Stimulated activated CD8-positive, alpha-beta memory T cell treated with anti-CD3 and anti-CD28 coated beads, Interleukin-12 subunit alpha, Interleukin-12 subunit beta, amount 100 ng/mL, for 1 hour (primary cell): ENCODE results near the gene UPK3BL1.
"Not testable (repeated sequence)": the region's sequence is repeated elsewhere in the genome, so short reads cannot be mapped to it uniquely, and the experiment has no call there.

Experiments used
- DNase-seq: peaks from one replicate; pipeline ENCODE4 v3.0.0-alpha.2; 2020; ENCODE audit warnings: low read depth

UPK3BL1 gene, protein sequence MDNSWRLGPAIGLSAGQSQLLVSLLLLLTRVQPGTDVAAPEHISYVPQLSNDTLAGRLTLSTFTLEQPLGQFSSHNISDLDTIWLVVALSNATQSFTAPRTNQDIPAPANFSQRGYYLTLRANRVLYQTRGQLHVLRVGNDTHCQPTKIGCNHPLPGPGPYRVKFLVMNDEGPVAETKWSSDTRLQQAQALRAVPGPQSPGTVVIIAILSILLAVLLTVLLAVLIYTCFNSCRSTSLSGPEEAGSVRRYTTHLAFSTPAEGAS

DNA sequence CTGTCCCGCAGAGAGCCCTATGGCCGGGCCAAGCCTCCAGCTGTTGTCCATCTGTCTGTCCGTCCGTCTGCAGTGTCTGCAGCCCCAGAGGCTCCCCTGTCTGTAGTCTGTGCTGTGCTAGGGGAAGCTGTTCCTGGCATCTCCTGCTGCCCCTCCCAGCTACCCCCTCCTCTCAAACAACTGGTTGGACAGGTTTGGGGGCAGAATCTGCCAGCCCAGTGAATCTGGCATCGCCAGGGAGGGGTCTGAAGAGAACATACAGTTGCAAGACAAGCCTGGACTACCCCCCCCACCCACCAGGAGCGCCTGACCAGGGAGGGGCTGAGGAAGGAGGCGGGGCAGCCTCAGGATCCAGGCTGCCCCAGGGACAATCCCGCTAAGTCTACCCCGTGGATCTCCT, at the start of gene UPK3BL1:
Gene UPK3BL1, minus strand, starts transcription at position 101 of the 400 bp plus-strand sequence. Its CDS starts 50 bp downstream, at position 51.
- DNase-seq, result not testable (repeated sequence)

DNA sequence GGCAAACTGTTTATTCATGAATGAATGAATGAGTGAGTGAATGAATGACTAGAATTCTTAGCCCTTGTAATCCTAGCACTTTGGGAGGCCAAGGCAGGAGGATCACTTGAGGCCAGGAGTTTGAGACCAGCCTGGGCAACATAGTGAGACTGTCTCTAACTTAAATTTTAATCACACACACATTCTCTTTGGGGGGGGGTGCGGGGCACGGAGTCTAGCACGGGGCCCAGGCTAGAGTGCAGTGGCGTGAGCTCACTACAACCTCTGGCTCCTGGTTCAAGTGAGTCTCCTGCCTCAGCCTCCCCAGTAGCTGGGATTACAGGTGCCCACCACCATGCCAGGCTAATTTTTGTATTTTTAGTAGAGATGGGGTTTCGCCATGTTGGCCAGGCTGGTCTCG, 48.0 kb upstream of the UPK3BL1 start:
- not testable (repeated sequence) for DNase-seq

DNA sequence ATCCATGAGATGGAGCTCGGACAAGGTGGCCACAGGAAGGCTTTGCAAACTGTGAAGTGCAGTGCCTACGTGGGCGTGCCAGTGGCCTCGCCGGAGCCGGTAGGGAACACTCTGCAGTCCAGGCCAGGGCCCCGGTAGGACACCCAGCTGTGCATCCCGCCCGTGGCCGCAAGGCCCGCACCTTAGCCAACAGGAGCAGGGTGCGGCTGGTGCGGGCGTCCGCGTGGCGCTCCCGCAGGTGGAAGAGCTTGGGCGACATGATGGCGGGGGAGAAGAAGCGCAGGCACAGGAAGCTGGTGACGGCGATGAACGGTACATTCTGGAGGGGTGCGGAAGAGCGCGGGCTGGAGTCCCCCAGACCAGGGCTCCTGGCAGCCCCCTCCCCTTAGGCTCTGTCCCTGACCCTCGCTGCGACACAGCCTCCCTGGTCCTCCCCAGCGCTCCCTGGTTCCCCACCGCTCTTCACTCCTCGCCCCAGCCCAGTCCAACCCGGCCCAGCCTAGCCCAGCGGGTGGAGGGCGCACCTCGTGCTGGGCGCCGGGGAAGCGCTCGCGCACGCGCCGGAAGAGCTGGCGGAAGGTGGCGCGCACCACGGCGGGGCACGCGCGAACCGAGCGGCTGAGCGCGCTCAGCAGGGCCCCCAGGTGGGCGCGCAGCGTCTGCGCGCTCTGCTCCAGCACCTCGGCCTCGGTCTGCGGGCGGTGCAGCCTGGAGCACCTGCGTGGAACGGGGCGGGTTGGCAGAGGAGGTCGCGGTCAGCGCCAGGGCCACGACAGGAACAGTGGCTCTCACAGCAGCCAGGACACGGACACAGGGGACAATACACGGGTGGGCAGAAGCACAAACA, 47.1 kb upstream of the UPK3BL1 start:
- DNase-seq, result not testable (repeated sequence)

DNA sequence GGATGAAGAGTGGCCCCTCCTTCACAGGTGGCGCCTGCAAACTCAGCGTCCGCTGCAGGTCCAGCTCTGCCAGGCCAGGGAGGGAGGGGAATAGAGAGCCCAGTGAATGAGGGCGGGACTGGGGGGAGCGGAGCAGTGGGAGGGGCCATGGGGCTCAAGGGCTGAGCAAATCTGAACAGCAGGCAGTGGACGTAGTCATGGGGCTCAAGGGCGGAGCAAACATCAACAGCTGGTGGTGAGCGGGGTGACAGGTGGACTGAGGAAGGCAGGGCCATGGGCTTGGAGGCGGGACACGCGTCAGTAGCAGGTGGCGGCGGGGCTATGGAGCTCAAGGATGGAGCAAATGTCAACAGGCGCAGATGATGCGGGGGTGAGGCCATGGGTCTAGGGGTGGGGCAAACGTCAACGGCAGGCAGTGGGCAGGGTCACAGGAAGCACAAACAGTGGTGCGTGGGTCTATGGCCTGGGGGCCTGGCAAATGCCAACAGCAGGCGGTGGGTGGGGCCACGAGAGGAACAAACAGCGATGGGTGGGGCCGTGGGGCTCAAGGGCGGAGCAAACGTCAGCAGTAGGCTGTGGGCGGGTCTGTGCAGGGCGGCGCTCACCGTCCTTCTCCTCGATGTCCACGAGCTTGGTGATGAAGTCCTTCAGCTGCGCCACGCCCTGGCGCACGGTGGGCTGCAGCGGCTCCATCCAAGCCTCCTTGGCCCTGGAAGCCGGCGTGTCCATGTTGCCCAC, 45.9 kb upstream of the UPK3BL1 start:
- DNase-seq, result not testable (repeated sequence)

DNA sequence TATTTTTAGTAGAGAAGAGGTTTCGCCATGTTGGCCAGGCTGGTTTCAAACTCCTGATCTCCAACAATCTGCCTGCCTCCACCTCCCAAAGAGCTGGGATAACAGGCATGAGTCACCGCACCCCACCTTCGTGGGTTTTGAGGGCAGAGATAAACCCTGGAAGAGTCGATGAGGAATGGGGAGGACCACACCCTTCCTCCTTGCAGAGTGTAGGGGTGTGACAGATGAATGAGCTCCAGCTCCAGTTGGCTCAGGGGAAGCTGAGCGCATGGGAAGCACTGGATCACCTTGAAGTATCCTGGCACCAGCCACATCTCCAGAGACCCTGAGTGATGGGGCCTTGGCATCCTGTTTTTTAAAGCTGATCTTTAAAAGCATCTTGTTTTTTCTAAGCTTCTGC, 40.0 kb upstream of the UPK3BL1 start:
- DNase-seq, result not testable (repeated sequence)

DNA sequence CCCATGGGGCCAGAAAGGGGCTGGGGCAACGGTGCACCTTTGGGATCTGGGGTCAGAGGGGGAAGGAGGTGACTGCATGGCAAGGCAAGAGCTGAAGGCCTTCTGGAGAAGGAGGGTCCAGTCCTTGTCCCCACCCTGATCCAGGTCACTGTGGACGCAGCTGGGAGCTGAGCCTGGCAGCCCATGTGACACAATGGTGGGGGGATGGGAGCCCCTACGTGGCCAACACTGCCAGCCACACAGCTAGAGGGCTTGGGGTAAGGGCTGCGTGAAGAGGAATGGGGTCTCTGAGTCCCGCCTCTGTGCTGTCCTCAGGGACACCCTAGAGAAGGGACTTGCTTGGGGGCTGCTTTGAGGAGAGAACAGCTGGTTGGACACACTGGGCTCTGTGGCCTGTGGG, 38.2 kb upstream of the UPK3BL1 start:
- DNase-seq, result not testable (repeated sequence)

DNA sequence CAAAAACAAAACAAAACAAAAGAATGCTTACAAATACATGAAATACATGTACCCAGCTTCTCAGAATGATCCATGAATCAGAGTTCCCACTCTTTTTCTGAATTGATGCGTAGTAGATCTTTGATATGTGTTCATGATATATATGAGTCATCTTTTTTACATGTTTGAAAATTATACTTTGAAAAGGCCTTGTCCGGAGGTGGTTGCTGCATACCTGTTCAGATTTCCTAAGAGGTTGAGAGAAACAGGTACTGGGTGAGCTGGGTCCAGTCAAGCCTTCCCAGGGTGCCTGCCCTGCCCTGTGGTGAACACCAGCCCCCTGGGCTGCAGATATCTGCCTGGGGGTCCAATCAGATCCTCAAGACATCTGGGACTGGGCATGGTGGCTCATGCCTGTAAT, 33.0 kb upstream of the UPK3BL1 start:
- DNase-seq, result not testable (repeated sequence)

DNA sequence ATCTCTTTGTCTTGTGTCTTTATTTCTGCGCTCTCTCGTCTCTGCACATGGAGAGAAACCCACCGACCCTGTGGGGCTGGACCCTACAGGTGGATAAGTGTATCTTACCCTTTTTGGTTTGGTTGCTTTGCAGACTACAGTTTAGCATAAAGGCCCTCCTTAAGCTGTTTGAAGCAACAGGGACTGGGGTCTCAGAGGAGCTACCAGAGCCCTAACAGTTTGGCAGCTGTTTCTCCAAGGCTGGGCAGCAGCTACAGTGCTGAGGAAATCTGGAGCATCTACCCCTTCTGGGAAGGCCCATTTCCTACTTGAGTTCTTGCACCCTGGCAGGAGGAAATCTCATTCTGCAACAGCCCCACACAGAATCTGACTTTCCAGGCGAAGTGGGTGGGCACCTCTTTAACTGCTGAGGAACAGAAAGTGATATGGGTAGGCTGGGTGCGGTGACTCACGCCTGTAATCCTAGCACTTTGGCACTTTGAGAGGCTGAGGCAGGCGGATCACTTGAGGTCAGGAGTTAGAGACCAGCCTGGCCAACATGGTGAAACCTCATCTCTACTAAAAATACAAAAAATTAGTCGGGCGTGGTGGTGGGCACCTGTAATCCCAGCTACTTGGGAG, 31.0 kb upstream of the UPK3BL1 start:
- DNase-seq, result not testable (repeated sequence)

DNA sequence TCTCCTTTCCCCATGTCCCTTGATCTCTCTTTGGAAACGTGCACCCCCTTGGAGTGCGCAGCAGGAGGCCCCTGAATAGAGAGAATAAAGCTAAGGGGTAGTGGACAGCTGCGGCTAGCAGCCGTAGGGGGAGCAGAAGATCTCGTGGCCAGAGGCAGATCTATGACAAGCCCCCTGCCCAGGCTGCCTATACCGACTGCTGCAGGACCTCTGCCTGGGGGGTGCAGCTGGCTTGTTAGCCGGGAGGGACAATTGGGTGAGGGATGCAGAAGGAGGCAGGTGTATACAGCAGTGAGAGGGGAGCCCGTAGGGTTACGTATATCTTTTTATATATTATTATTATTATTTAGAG, 29.3 kb upstream of the UPK3BL1 start:
- not testable (repeated sequence) for DNase-seq

DNA sequence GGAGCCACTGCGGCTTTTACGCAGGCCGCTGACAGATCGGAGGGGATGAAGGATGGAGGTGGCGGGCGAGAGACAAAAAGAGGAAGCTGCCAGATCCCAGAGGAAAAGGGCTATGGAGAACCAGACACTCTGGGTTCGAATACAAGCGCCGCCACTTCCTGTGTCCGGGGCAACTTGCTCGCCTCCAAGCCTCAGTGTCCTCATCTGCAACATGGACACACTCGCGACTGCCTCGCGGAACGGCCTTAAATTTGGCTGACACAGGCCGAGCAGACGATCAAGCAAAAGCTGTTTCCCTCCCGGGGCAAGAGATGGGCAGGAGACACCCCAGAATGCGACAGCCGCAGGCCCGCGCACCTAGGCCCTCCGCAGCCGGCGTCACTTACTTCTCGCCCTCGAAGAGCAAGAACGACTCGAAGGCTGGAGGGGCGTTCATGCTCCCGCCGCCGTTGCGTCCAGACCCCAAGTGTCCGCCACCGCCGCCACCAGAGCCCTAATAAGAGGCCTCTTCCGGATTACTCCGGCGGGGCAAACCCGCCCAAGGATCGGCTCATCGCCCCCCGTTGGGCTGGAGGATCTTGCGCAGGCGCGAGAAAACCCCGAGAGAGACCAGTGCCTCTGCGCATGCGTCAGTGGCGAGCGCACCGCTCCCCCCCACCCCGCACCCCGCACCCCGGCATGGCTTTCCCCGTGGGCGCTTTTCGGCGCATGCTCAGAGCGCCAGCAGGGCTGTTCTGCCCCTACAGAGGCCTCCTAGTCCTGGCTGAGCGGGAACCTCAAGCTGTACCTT, 28.8 kb upstream of the UPK3BL1 start, which contains the start of gene POLR2J2:
Gene POLR2J2, minus strand, starts transcription at position 498 of the 790 bp plus-strand sequence. Its CDS starts 62 bp downstream, at position 436.
- DNase-seq, result not testable (repeated sequence)

DNA sequence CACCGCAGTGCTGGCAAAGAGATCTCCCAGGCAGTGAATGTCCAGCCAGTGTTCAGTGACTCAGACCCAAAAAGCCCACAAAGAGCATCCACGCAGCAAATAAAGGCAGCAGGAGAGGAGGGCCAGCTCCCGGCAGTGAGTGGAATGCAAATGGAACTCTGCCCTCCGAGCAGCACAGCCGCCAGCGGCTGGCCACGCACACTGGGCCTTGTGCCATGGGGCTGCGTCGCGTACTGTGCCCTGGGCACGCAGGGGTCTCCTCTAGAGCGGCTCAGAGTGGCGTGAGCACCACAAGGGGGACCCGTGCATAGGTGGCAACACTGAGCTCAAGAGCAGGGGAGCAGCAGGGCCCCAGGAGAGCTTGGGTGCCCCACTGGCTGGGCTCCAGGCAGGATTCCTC, 24.9 kb upstream of the UPK3BL1 start:
- not testable (repeated sequence) for DNase-seq

DNA sequence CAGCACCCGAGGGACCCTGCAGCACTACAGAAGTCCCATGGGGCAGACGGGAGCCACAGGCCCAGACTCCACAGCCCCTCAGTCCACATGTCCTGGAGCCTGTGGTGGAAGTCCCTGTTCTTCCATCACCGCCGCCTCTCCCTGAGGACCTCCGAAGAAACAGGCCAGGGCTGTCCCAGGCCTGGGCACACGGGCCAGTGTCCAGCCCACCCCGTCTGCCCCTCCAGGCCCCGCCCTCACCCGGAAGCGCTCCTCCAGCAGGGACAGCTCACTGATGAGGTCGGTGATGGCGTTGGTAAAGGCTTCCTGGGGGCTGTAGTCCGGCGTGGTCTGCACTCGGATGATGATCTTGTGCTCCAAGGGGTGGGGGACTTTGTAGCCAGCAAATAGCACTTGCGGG, 24.3 kb upstream of the UPK3BL1 start:
- not testable (repeated sequence) for DNase-seq

DNA sequence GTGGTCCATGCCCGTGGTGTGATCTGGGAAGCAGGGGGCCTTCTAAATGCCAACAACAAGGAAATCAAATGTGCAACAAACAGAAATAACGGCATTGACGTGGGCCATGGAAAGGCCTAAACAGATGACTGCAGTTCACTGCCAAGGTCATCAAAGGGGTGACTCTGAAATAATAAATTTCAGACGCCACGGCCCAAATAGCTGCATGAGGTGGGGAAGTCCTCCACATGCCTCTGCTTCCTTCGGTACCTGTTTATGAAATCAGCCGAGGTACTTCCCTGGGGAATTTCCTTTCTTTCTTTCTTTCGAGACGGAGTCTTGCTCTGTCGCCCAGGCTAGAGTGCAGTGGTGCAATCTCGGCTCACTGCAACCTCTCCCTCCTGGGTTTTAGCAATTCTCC, 22.2 kb upstream of the UPK3BL1 start:
- not testable (repeated sequence) for DNase-seq

DNA sequence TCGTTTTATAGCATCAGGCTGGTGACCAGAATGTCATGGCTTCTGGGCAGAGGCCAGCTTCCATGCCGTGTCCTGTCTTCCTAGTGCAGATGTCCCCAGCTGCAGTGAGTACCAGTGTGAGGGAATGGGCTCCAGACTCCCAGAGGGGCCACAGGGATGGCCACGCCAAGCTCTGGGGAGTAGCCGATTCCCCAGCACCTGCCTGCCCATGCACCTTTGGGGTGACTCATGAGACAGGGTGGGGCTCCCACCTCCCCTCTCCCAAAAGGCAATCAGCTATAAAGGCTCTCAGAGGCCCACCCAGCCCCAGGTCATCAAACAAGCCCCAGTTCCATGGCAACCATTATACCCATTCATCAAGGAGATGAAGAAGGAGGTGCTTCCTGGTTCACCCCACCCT, 7.3 kb upstream of the UPK3BL1 start, which contains the start of gene SPDYE2B:
Gene SPDYE2B, plus strand, starts transcription at position 396 of the 400 bp plus-strand sequence. CDS start 2,030 bp downstream, outside the sequence.
- DNase-seq, result not testable (repeated sequence)

DNA sequence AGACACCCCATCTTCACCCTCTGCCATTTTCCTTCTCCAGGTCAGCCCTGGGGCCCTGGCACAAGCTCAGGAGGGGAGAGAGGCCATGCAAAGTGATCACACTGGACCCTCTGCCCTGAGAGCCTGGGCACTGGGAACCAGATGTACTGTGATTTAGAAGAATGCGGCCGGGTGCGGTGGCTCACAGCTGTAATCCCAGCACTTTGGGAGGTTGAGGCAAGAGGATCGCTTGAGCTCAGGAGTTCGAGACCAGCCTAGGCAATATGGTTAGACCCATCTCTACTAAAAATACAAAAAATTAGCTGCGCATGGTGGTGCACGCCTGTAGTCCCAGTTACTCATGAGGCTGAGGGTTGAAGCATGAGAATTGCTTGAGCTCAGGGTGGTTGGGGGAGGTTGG, 5.2 kb upstream of the UPK3BL1 start:
- DNase-seq, result not testable (repeated sequence)

DNA sequence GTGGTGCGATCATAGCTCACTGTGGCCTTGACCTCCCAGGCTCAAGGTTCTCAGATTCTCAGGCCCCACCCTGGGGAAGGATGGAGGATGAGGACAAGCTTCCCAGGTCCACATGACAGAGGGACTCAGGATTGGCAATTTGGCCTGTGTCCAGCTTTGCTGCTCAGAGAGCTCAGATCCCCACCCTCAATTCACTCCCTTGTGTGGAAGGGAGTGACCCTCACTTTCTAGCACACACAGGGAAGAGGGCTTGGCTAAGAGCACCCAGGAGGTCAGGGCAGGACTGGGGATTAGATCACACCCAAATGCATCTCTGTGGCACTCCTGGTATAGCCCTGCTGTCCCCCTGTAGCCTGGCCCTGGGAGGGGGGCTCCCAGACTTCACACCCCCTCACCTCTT, 813 bp upstream of the UPK3BL1 start:
- DNase-seq, result not testable (repeated sequence)

DNA sequence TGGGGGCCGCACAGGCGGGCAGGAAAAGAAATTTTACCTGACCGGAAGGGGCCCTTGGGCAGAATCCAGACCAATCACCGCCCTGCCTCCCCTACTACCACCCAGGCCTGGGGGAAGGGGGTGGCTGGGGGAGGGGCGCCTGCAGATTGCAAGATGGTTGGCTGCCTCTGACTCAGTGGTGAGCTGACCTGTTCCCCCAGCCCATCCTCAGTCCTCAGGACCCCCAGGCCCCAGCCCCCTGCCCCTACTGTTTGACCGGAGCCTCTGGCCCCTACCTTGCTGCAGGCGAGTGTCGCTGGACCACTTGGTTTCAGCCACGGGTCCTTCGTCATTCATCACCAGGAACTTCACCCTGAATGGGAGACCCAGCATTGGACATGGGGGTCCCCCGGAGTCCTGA, 3.7 kb downstream of the UPK3BL1 start:
- not testable (repeated sequence) for DNase-seq

DNA sequence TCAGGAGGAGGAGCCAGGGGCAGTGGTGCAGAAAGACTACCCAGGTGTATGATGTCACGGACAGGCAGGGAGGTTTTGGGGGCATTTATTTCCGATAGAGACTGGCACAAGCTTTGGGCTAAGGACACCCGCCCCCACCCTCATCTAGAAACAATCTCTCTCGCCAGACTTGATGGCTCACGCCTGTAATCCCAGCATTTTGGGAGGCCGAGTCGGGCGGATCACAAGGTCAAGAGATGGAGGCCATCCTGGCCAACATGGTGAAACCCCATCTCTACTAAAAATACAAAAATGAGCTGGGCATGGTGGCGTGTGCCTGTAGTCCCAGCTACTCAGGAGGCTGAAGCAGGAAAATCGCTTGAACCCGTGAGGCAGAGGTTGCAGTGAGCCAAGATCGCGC, 5.6 kb downstream of the UPK3BL1 start:
- not testable (repeated sequence) for DNase-seq

DNA sequence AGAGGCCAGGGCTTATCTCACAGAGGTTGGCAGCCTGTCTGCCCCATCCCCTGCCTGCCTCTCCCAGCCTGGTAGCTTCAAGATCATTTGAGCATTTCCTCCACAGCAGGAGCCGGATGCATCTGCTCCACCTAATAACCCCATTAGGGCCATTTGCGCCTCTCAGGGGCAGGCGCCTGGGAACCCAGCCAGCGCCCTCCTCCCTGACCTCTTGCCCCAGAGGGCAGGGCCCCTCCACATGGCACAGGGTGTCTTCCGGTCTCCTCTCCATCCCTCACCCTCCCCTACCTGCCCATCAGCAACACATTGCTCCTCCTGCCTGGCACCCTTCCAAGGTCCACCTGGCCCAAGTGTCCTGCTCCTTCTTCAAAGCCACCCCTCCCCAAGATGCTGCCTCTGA, 7.2 kb downstream of the UPK3BL1 start:
- not testable (repeated sequence) for DNase-seq

DNA sequence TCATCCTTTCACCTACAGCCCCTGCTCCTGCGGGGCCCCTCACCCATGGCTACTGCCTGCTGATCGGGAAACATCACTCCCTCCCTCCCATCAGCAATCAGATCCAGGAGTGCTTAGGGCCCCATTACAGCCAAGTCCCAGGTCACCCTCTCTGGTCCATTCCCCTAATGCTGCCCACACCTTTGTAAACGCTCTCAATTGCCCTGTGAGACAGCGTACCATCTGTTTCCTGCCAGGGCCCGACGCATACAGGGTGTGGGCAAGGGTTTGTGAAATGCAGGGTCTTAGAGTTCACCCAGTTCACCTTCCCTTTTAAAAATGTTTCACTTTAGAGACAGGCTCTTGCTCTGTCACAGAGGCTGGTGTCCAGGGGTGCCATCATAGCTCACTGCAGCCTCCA, 8.3 kb downstream of the UPK3BL1 start:
- DNase-seq, result not testable (repeated sequence)

DNA sequence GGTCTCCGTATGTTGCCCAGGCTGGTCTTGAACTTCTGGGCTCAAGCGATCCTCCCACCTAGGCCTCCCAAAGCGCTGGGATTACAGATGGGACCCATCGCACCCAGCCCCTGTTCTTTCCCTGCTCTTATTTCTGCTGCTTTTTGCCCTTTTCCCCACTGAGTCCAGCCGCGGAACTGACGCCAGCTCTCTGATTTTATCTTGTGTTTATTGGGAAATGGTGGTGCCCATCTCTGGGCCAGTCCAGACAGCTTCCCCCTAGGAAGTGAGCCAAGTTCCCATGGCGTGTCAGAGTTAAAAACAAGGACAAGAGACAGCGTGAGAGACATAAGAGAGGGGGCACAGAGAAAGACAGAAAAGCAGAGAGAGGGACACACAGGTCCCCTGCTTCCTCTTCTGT, 12.0 kb downstream of the UPK3BL1 start:
- DNase-seq, result not testable (repeated sequence)
